SU-DHL-6 (cell line): ENCODE results near the gene B3GNT5.

Source experiments
- H2AFZ ChIP-seq: fragments of 200-600 bp; sonication (generic); 2 replicates; pipeline ENCODE4 v1.6.1; 2014; ENCODE audit warnings: low read depth, mild to moderate bottlenecking, moderate library complexity, mixed read lengths, antibody characterized with exemption, low read length; ENCODE audit not compliant: severe bottlenecking
- H3F3A ChIP-seq: fragments of 200-600 bp; shearing (Covaris generic); 2 replicates; pipeline ENCODE4 v1.6.0; 2016; ENCODE audit warnings: antibody characterized with exemption, mild to moderate bottlenecking; ENCODE audit not compliant: insufficient read depth
- H3K27ac ChIP-seq: fragments of 200-600 bp; sonication (generic); 2 replicates; pipeline ENCODE4 v1.5.1; 2016; ENCODE audit warnings: low read depth, mild to moderate bottlenecking, low read length, moderate library complexity, mixed read lengths
- H3K27me3 ChIP-seq: fragments of 200-600 bp; sonication (generic), shearing (Covaris generic); 2 replicates; pipeline ENCODE4 v1.6.0; 2014; ENCODE audit warnings: mild to moderate bottlenecking, low read length
- H3K36me3 ChIP-seq: fragments of 200-600 bp; sonication (generic); 2 replicates; pipeline ENCODE4 v1.6.1; 2014; ENCODE audit warnings: mild to moderate bottlenecking, low read length, mixed read lengths
- H3K4me2 ChIP-seq: fragments of 300-600, 200-600 bp; shearing (Covaris generic), sonication (generic); 2 replicates; pipeline ENCODE4 v1.6.0; 2014; ENCODE audit warnings: low read length, low read depth, mild to moderate bottlenecking; ENCODE audit not compliant: poor library complexity, severe bottlenecking
- H3K4me3 ChIP-seq: fragments of 200-600 bp; sonication (generic); 2 replicates; pipeline ENCODE4 v1.5.1; 2014; ENCODE audit warnings: antibody characterized with exemption, low read length, mild to moderate bottlenecking, mixed read lengths; ENCODE audit not compliant: insufficient read depth, poor library complexity, severe bottlenecking
- H3K79me2 ChIP-seq: fragments of 200-600 bp; sonication (generic); 2 replicates; pipeline ENCODE4 v1.6.1; 2014; ENCODE audit warnings: mild to moderate bottlenecking, low read length, moderate library complexity; ENCODE audit not compliant: insufficient read depth
- H3K9ac ChIP-seq: fragments of 200-600 bp; sonication (generic); 2 replicates; pipeline ENCODE4 v1.7.0; 2014; ENCODE audit warnings: mild to moderate bottlenecking, low read length
- H3K9me2 ChIP-seq: fragments of 200-600 bp; sonication (generic); replicated peaks from 2 replicates; pipeline ENCODE4 v1.6.1; 2014; ENCODE audit warnings: low read length; ENCODE audit not compliant: insufficient read depth
- H3K9me3 ChIP-seq: fragments of 200-600 bp; sonication (generic); 2 replicates; pipeline ENCODE4 v1.6.1; 2014; ENCODE audit warnings: low read length, mixed read lengths; ENCODE audit not compliant: insufficient read depth
- H4K20me1 ChIP-seq: fragments of 200-600 bp; sonication (generic); 2 replicates; pipeline ENCODE4 v1.6.1; 2014; ENCODE audit warnings: low read depth, mild to moderate bottlenecking, antibody characterized with exemption, low read length, moderate library complexity, mixed read lengths
- EZH2phosphoT487 ChIP-seq: fragments of 200-600 bp; sonication (generic), shearing (Covaris generic); conservative IDR thresholded peaks from 2 replicates; pipeline ENCODE4 v1.6.1; 2018; ENCODE audit warnings: mild to moderate bottlenecking, antibody characterized with exemption, low read length, moderate library complexity, mixed read lengths
- TF ChIP-seq, protein P1 (sequence below): fragments of 200-600 bp; sonication (generic); IDR thresholded peaks from one replicate; pipeline ENCODE4 v1.5.1; 2017; ENCODE audit warnings: antibody characterized with exemption, mild to moderate bottlenecking, low read length, moderate library complexity; ENCODE audit not compliant: insufficient read depth, poor library complexity, severe bottlenecking

B3GNT5 gene

DNA sequence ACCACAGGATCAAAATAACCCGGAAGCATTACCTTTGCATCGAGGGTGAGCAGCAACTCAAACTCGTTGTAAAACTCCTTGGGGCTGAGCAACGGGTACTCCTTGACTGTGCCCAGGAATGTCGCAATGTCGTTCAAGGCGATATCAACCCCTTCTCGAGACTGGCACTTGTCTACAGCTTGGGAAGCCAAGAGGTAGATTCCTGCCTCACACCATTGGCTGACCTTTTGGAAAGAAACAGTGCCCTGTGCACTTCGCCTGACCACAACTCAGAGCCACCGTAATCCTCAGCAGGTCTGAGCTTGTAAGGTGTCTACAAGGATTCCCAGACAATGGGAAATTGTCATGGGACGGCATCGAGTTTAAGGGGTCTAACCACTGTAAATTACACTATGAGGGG, 43.9 kb downstream of the B3GNT5 start:
- Histone ChIP-seq H2AFZ (no peak overlapping the region), H3K9me3 (no peaks in the 10 kb centered on the region), H3F3A (no peaks in the 10 kb centered on the region), H3K36me3 (no peaks in the 10 kb centered on the region), H3K9me2 (no peaks in the 10 kb centered on the region), H3K27me3 (no peaks in the 10 kb centered on the region), H4K20me1 (no peaks in the 10 kb centered on the region), H3K4me2 (no peak overlapping the region), H3K79me2 (no peaks in the 10 kb centered on the region), H3K27ac (no peak overlapping the region), H3K9ac (no peak overlapping the region), H3K4me3 (no peak overlapping the region)
- TF ChIP-seq, protein P1, sequence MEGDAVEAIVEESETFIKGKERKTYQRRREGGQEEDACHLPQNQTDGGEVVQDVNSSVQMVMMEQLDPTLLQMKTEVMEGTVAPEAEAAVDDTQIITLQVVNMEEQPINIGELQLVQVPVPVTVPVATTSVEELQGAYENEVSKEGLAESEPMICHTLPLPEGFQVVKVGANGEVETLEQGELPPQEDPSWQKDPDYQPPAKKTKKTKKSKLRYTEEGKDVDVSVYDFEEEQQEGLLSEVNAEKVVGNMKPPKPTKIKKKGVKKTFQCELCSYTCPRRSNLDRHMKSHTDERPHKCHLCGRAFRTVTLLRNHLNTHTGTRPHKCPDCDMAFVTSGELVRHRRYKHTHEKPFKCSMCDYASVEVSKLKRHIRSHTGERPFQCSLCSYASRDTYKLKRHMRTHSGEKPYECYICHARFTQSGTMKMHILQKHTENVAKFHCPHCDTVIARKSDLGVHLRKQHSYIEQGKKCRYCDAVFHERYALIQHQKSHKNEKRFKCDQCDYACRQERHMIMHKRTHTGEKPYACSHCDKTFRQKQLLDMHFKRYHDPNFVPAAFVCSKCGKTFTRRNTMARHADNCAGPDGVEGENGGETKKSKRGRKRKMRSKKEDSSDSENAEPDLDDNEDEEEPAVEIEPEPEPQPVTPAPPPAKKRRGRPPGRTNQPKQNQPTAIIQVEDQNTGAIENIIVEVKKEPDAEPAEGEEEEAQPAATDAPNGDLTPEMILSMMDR, result no peak
- TF ChIP-seq EZH2phosphoT487, result no peak

DNA sequence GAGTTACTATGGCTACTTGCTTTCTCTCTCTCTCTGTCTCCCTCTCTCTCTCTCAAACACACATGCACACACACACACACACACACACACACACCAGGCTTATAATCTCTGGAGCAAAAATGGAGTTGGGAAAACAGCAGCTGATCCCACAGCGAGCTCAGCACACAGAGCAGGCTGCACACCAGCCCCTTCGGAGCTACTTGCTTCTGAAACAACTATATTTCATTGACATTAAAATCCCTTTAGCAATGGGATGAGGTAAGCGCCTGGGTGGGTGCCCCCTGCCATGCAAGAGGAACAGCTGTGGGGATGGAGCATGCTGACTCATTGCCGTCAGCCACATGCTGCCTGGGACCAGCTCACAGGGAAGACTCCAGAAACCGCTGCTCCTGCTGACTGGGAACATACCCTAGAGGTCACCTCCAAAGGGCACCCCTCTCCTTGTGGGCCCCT, 45.7 kb downstream of the B3GNT5 start:
- H3K9me3 ChIP-seq, result no peaks in the 10 kb centered on the region
- H3K79me2 ChIP-seq, result no peaks in the 10 kb centered on the region
- no peaks in the 10 kb centered on the region for H3K9me2 ChIP-seq
- no peaks in the 10 kb centered on the region for H3K36me3 ChIP-seq
- no peak for TF ChIP-seq EZH2phosphoT487
- TF ChIP-seq, protein P1, result no peak
- H3K9ac ChIP-seq, result no peak overlapping the region
- no peak overlapping the region for H3K4me3 ChIP-seq
- H4K20me1 ChIP-seq, result no peaks in the 10 kb centered on the region
- H3K27ac ChIP-seq, result no peak overlapping the region
- no peaks in the 10 kb centered on the region for H3K27me3 ChIP-seq
- no peaks in the 10 kb centered on the region for H3F3A ChIP-seq
- H3K4me2 ChIP-seq, result no peak overlapping the region
- no peak overlapping the region for H2AFZ ChIP-seq

DNA sequence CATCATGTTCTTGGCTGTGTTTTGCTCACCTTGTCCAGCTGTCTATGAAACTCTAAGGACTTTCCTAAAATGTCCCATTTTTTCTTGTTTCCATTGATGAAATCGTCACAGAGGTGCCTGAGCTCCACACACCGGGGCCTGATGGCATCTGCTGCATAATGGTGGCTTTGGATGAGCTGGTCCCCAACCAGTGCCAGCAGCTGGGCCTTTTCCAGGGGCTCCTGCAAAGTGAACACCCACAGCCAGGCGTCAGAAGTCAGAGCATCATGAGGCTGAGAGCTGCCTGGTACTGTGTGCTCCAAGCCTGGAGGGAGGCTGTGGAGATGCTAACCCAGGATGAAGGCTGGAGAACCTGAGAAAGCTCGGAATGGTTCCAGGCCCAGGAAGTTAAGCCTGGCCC, 46.9 kb downstream of the B3GNT5 start:
- H3K27me3 ChIP-seq, result no peaks in the 10 kb centered on the region
- H3K9ac ChIP-seq, result no peak overlapping the region
- no peak overlapping the region for H3K4me3 ChIP-seq
- H3F3A ChIP-seq, result no peaks in the 10 kb centered on the region
- H3K36me3 ChIP-seq, result no peaks in the 10 kb centered on the region
- H3K9me2 ChIP-seq, result no peaks in the 10 kb centered on the region
- no peaks in the 10 kb centered on the region for H4K20me1 ChIP-seq
- no peak overlapping the region for H3K4me2 ChIP-seq
- no peak overlapping the region for H3K27ac ChIP-seq
- H2AFZ ChIP-seq, result no peak overlapping the region
- TF ChIP-seq, protein P1, result no peak
- no peak for TF ChIP-seq EZH2phosphoT487
- no peaks in the 10 kb centered on the region for H3K9me3 ChIP-seq
- H3K79me2 ChIP-seq, result no peaks in the 10 kb centered on the region
